Endothelial cell of umbilical vein (primary cell): ENCODE results near the gene DAP3. TPM values are rescaled to one million over a fixed set of nuclear protein-coding genes. Genes with fewer than 3 reads are reported as not detected.

Experiments used
- BruUV-seq: library from RNA; stranded (reverse); fragments of 400-500 nt; replicated peaks from 2 replicates; lab custom pipeline; 2021; lab: Mats Ljungman, UMichigan
- CTCF ChIA-PET: fragments of 300-600, 350-600 bp; sonication (Branson Sonifier 250); formaldehyde crosslinking; loops from one replicate; lab custom pipeline; 2021; ENCODE audit warnings: antibody characterized with exemption, inconsistent platforms; lab: Charles Lee
- POLR2A ChIA-PET: fragments of 300-600, 350-600 bp; sonication (Branson Sonifier 250); formaldehyde crosslinking; loops from one replicate; lab custom pipeline; 2021; ENCODE audit warnings: antibody characterized with exemption, inconsistent platforms; lab: Charles Lee
- DNase-seq: peaks from one replicate; pipeline ENCODE4 v3.0.0-alpha.2; 2011; ENCODE audit warnings: low read depth, low spot score
- FAIRE-seq: peaks from 2 replicates; lab custom pipeline; 2011; peaks lifted over from hg19 to GRCh38; lab: Jason Lieb, UNC
- H2AFZ ChIP-seq: 2 replicates; pipeline ENCODE4 v1.6.0; 2012; ENCODE audit warnings: low read depth, low read length, control low read depth, inconsistent platforms
- H3K27ac ChIP-seq: 2 replicates; pipeline ENCODE4 v1.5.1; 2011; ENCODE audit warnings: low read depth, mild to moderate bottlenecking, control low read depth, low read length, moderate library complexity; ENCODE audit not compliant: insufficient read depth
- H3K27me3 ChIP-seq, 2 experiments: 2 replicates each; pipeline versions ENCODE4 v1.6.0 to v1.6.1; 2011; ENCODE audit warnings: low read length in 2 of 2, mixed read lengths in 1 of 2; ENCODE audit not compliant: control insufficient read depth in 2 of 2, insufficient read depth in 2 of 2
- H3K36me3 ChIP-seq, 2 experiments: 2 replicates in 1 of 2; 3 replicates in 1 of 2; pipeline ENCODE4 v1.5.1; 2011; ENCODE audit warnings: low read length in 2 of 2, mild to moderate bottlenecking in 1 of 2, moderate library complexity in 1 of 2; ENCODE audit not compliant: control insufficient read depth in 2 of 2, insufficient read depth in 2 of 2; ENCODE audit errors: extremely low read depth in 1 of 2
- H3K4me1 ChIP-seq: 3 replicates; pipeline ENCODE4 v1.5.1; 2011; ENCODE audit warnings: mild to moderate bottlenecking, low read length; ENCODE audit not compliant: control insufficient read depth, insufficient read depth; ENCODE audit errors: extremely low read depth
- H3K4me2 ChIP-seq: 2 replicates; pipeline ENCODE4 v1.6.1; 2011; ENCODE audit warnings: low read length, control low read depth, mixed read lengths; ENCODE audit not compliant: insufficient read depth
- H3K4me3 ChIP-seq, 3 experiments: fragments of 200-600 bp in 1 of 3; sonication (generic), shearing (Covaris generic) in 1 of 3; replicated peaks in 1 of 3; 2 replicates each; pipeline ENCODE4 v1.5.1; 2011 to 2016; ENCODE audit warnings: control low read depth in 3 of 3, low read length in 3 of 3, mild to moderate bottlenecking in 2 of 3, inconsistent platforms in 1 of 3, low read depth in 1 of 3, moderate library complexity in 1 of 3; ENCODE audit not compliant: insufficient read depth in 1 of 3
- H3K79me2 ChIP-seq: 2 replicates; pipeline ENCODE4 v1.6.0; 2012; ENCODE audit warnings: low read length, inconsistent platforms; ENCODE audit not compliant: control insufficient read depth, insufficient read depth
- H3K9ac ChIP-seq: replicated peaks from 2 replicates; pipeline ENCODE3; 2011; ENCODE audit warnings: low read length, control low read depth; ENCODE audit not compliant: insufficient read depth; ENCODE audit errors: extremely low read depth
- H3K9me1 ChIP-seq: replicated peaks from 3 replicates; pipeline ENCODE4 v1.6.0; 2011; ENCODE audit warnings: mild to moderate bottlenecking, low read length; ENCODE audit not compliant: control insufficient read depth, insufficient read depth; ENCODE audit errors: extremely low read depth
- H3K9me3 ChIP-seq: replicated peaks from 2 replicates; pipeline ENCODE4 v1.5.1; 2012; ENCODE audit warnings: low read length, inconsistent platforms; ENCODE audit not compliant: control insufficient read depth, insufficient read depth
- H4K20me1 ChIP-seq: replicated peaks from 2 replicates; pipeline ENCODE3; 2011; ENCODE audit warnings: mild to moderate bottlenecking, low read length; ENCODE audit not compliant: control insufficient read depth, insufficient read depth; ENCODE audit errors: extremely low read depth
- FOS ChIP-seq: IDR thresholded peaks from 2 replicates; pipeline ENCODE4 v1.6.1; 2011; ENCODE audit warnings: mild to moderate bottlenecking, low read length, moderate library complexity, borderline replicate concordance; ENCODE audit not compliant: insufficient read depth
- GATA2 ChIP-seq: IDR thresholded peaks from 2 replicates; pipeline ENCODE4 v1.7.0; 2011; ENCODE audit warnings: low read depth, mild to moderate bottlenecking, moderate library complexity, mixed read lengths, low read length; ENCODE audit not compliant: insufficient read length, insufficient read depth
- JUN ChIP-seq: IDR thresholded peaks from 2 replicates; pipeline ENCODE4 v1.6.1; 2011; ENCODE audit warnings: borderline replicate concordance, low read depth; ENCODE audit not compliant: insufficient read length, insufficient read depth
- MYC ChIP-seq: IDR thresholded peaks from one replicate; pipeline ENCODE4 v1.6.1; 2011; ENCODE audit warnings: mild to moderate bottlenecking, low read depth, low read length
- POLR2A ChIP-seq: IDR thresholded peaks from 2 replicates; pipeline ENCODE4 v1.6.1; 2012; ENCODE audit warnings: low read depth, mild to moderate bottlenecking, control low read depth, low read length
- POLR2AphosphoS5 ChIP-seq: IDR thresholded peaks from 2 replicates; pipeline ENCODE4 v1.6.1; 2012; ENCODE audit warnings: low read depth, mild to moderate bottlenecking, control low read depth, low read length, moderate library complexity; ENCODE audit not compliant: insufficient read depth
- dilution Hi-C: fragments of 300-500 bp; cut with MboI; formaldehyde crosslinking; loops from one replicate; pipeline ENCODE4 v1.15.0; 2019; ENCODE audit warnings: low sequenced_read_pairs; ENCODE audit not compliant: extremely low pct_ligation_motif_present
- intact Hi-C: fragments of 100-400 bp; cut with micrococcal nuclease; formaldehyde crosslinking; loops from one replicate; pipeline ENCODE4 v1.10.0; 2022
- polyA plus RNA-seq, 4 experiments: library from polyadenylated mRNA; depleted of rRNA in 3 of 4; stranded (reverse) in 3 of 4; unstranded in 1 of 4; fragments of >200 nt; gene quantifications; 2 replicates each; pipeline versions ENCODE4 v1.2.1 to v1.2.3, GENCODE V29; 2011 to 2012; ENCODE audit warnings: missing spikeins in 1 of 4
- total RNA-seq: library from RNA; stranded (reverse); gene quantifications from 2 replicates; pipeline ENCODE4 v1.2.3, GENCODE V29; 2021
- TF ChIP-seq, protein P1 (sequence below), 2 donors: IDR thresholded peaks; 1 replicate in 1 of 2; 2 replicates in 1 of 2; pipeline ENCODE4 v1.5.1; 2011; ENCODE audit warnings: low read length in 2 of 2, mild to moderate bottlenecking in 2 of 2, moderate library complexity in 2 of 2, control low read depth in 1 of 2, inconsistent platforms in 1 of 2, low read depth in 1 of 2; ENCODE audit not compliant: insufficient read depth in 1 of 2; ENCODE audit errors: extremely low read depth in 1 of 2
- TF ChIP-seq, protein P2 (sequence below): IDR thresholded peaks from 2 replicates; pipeline ENCODE4 v1.6.1; 2011; ENCODE audit not compliant: insufficient read depth, insufficient read length

The DAP3 gene
- total and polyA plus RNA-seq, 2 donors (not counting 3 experiments of a cell fraction or from before 2014, with no cell fraction given): 86.5 to 104 TPM

DNA sequence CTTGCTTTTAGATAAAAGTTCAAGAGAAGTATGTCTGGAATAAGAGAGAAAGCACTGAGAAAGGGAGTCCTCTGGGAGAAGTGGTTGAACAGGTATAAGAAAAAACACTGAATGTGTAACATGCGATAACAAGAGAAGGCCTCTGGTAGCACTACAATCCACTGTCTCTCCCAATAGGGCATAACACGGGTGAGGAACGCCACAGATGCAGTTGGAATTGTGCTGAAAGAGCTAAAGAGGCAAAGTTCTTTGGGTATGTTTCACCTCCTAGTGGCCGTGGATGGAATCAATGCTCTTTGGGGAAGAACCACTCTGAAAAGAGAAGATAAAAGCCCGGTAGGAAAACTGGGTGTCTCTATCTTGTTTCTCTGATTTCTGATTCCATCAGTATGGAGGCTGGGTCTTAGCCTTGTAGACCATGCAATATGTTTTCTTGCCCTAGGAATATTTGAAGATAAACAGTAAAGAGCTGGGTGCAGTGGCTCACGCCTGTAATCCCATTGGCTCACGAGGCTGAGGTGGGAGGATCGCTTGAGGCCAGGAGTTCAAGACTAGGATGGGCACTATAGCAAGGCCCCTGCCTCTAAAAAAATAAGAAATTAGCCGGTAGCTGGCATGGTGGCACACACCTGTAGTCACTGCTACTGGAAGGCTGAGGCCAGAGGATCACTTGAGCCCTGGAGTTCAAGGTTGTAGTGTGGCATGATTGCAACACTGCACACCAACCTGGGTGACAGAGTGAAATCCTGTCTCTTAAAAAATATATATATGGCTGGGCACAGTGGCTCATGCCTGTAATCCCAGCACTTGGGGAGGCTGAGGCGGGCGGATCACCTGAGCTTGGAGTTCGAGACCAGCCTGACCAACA lies 40.4 kb downstream of the DAP3 start:
- ChIA-PET CTCF (interaction anchor here (0.8 to 2.6 kb wide), 19 partner anchors 9 to 479 kb away, joined by 3 to 15 read pairs (median 4); no protein-coding TSS in a partner anchor), POLR2A (no interaction called here)
- DNase-seq (peak; percentile 75), FAIRE-seq (peak; percentile 87)
- Histone ChIP-seq H2AFZ (no peak overlapping the region), H3K9me1 (no peaks in the 10 kb centered on the region), H3K9ac (no peak overlapping the region), H3K36me3 (peaks cover 3% of the 10 kb centered on the region in 2 experiments), H3K4me3 (no peak overlapping the region), H3K27me3 (no peaks in the 10 kb centered on the region), H3K9me3 (no peaks in the 10 kb centered on the region), H3K4me2 (no peak overlapping the region), H3K79me2 (no peaks in the 10 kb centered on the region), H3K27ac (no peak overlapping the region), H4K20me1 (no peaks in the 10 kb centered on the region), H3K4me1 (no peaks in the 10 kb centered on the region)
- no TSS peak for BruUV-seq
- intact Hi-C loops (loop anchor here (5.0 kb wide), 1 partner anchor 42 kb away; the partner anchor contains the start of genes DAP3 and YY1AP1), dilution Hi-C loops (no loop called here)
- no peak for TF ChIP-seq FOS
- TF ChIP-seq, protein P1, sequence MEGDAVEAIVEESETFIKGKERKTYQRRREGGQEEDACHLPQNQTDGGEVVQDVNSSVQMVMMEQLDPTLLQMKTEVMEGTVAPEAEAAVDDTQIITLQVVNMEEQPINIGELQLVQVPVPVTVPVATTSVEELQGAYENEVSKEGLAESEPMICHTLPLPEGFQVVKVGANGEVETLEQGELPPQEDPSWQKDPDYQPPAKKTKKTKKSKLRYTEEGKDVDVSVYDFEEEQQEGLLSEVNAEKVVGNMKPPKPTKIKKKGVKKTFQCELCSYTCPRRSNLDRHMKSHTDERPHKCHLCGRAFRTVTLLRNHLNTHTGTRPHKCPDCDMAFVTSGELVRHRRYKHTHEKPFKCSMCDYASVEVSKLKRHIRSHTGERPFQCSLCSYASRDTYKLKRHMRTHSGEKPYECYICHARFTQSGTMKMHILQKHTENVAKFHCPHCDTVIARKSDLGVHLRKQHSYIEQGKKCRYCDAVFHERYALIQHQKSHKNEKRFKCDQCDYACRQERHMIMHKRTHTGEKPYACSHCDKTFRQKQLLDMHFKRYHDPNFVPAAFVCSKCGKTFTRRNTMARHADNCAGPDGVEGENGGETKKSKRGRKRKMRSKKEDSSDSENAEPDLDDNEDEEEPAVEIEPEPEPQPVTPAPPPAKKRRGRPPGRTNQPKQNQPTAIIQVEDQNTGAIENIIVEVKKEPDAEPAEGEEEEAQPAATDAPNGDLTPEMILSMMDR (IDR thresholded peaks at IDR 0.05; ENCODE audit: extremely low read depth in 1 of 2, insufficient read depth in 1 of 2, low read depth in 1 of 2, low read length in 2 of 2): peak; percentile 56 to 73
- TF ChIP-seq GATA2: no peak
- TF ChIP-seq POLR2AphosphoS5: no peak
- no peak for TF ChIP-seq MYC
- no peak for TF ChIP-seq POLR2A
- TF ChIP-seq, protein P2, sequence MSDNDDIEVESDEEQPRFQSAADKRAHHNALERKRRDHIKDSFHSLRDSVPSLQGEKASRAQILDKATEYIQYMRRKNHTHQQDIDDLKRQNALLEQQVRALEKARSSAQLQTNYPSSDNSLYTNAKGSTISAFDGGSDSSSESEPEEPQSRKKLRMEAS: no peak
- TF ChIP-seq JUN: no peak
